GM12878 (cell line): ENCODE data around the gene ECT2L. TPM values are rescaled to one million over a fixed set of nuclear protein-coding genes. Genes with fewer than 3 reads are reported as not detected.

Source experiments
- ATAC-seq: fragments of 200-7000 bp; cut with Tn5 transposase; 3 replicates; pipeline ENCODE4 v1.9.1; 2020; ENCODE audit warnings: mild to moderate bottlenecking, moderate library complexity
- BruUV-seq: library from RNA; stranded (reverse); fragments of 400-500 nt; replicated peaks from 2 replicates; lab custom pipeline; 2021; lab: Mats Ljungman, UMichigan
- CTCF ChIA-PET: fragments of 300-600 bp; sonication (Branson Sonifier 250); formaldehyde crosslinking; extraction: SDS; loops from one replicate; lab custom pipeline; 2021; ENCODE audit warnings: inconsistent platforms; lab: Yijun Ruan, JAX
- POLR2A ChIA-PET: fragments of 350-600 bp; formaldehyde crosslinking; extraction: SDS; loops from one replicate; lab custom pipeline; 2021; ENCODE audit warnings: inconsistent platforms; lab: Charles Lee
- RAD21 ChIA-PET: fragments of 300-600 bp; sonication (Branson Sonifier 250); formaldehyde crosslinking; loops from one replicate; lab custom pipeline; 2023; ENCODE audit warnings: antibody characterized with exemption; ENCODE audit not compliant: unreplicated experiment; lab: Charles Lee
- SMC1A ChIA-PET: fragments of 300-600 bp; sonication (Branson Sonifier 250); formaldehyde crosslinking; loops from one replicate; lab custom pipeline; 2023; ENCODE audit not compliant: unreplicated experiment, uncharacterized antibody; lab: Charles Lee
- DNase-seq: peaks from one replicate; pipeline ENCODE4 v3.0.0-alpha.2; 2011; ENCODE audit warnings: low read depth, low spot score
- FAIRE-seq: peaks from 3 replicates; lab custom pipeline; 2011; peaks lifted over from hg19 to GRCh38; lab: Jason Lieb, UNC
- H2AFZ ChIP-seq: 2 replicates; pipeline ENCODE4 v1.6.0; 2011; ENCODE audit warnings: low read depth, low read length, control low read depth; ENCODE audit not compliant: control insufficient read depth
- H3K27ac ChIP-seq: 2 replicates; pipeline ENCODE4 v1.5.1; 2011; ENCODE audit warnings: control low read depth; ENCODE audit not compliant: control insufficient read depth, insufficient read depth
- H3K27me3 ChIP-seq, 2 experiments: replicated peaks in 1 of 2; 2 replicates each; pipeline versions ENCODE4 v1.6.0 to v1.6.1; 2011; ENCODE audit warnings: low read length in 1 of 2; ENCODE audit not compliant: control insufficient read depth in 2 of 2, insufficient read depth in 2 of 2
- H3K36me3 ChIP-seq, 2 experiments: 2 replicates each; pipeline ENCODE4 v1.5.1; 2011; ENCODE audit warnings: low read length in 1 of 2; ENCODE audit not compliant: control insufficient read depth in 2 of 2, insufficient read depth in 2 of 2
- H3K4me1 ChIP-seq: 2 replicates; pipeline ENCODE4 v1.6.1; 2011; ENCODE audit warnings: mild to moderate bottlenecking, low read length, moderate library complexity, mixed read lengths; ENCODE audit not compliant: control insufficient read depth, insufficient read depth
- H3K4me2 ChIP-seq: 2 replicates; pipeline ENCODE4 v1.6.0; 2011; ENCODE audit warnings: control low read depth; ENCODE audit not compliant: control insufficient read depth, insufficient read depth
- H3K4me3 ChIP-seq: fragments of 200-600 bp; sonication (generic); 2 replicates; pipeline ENCODE4 v1.5.1; 2016
- H3K79me2 ChIP-seq: 2 replicates; pipeline ENCODE4 v1.6.0; 2011; ENCODE audit warnings: low read length; ENCODE audit not compliant: control insufficient read depth, insufficient read depth
- H3K9ac ChIP-seq: 2 replicates; pipeline ENCODE4 v1.8.0; 2011; ENCODE audit warnings: low read length, control low read depth, mixed read lengths; ENCODE audit not compliant: control insufficient read depth, insufficient read depth
- H3K9me3 ChIP-seq: replicated peaks from 3 replicates; pipeline ENCODE4 v1.5.1; 2011; ENCODE audit warnings: mild to moderate bottlenecking, low read length; ENCODE audit not compliant: control insufficient read depth, insufficient read depth
- H4K20me1 ChIP-seq: 2 replicates; pipeline ENCODE4 v1.6.0; 2011; ENCODE audit not compliant: control insufficient read depth, insufficient read depth
- BRCA1 ChIP-seq: IDR thresholded peaks from 2 replicates; pipeline ENCODE4 v1.6.1; 2011; ENCODE audit warnings: low read depth, low read length, improper control_type of control experiment
- CBX5 ChIP-seq: sonication (generic); IDR thresholded peaks from 2 replicates; pipeline ENCODE4 v1.6.1; 2016; ENCODE audit warnings: low read depth, moderate library complexity, mild to moderate bottlenecking, inconsistent platforms
- CEBPZ ChIP-seq: fragments of 150-350 bp; IDR thresholded peaks from 2 replicates; pipeline ENCODE4 v1.6.1; 2016; ENCODE audit warnings: low read depth, low read length
- E2F8 ChIP-seq: fragments of 450-650 bp; IDR thresholded peaks from 2 replicates; pipeline ENCODE4 v1.6.1; 2018; ENCODE audit warnings: mild to moderate bottlenecking, low read depth, moderate library complexity; ENCODE audit not compliant: partially characterized antibody
- HDGF ChIP-seq: fragments of 450-650 bp; IDR thresholded peaks from 2 replicates; pipeline ENCODE4 v1.6.1; 2016; ENCODE audit warnings: antibody characterized with exemption
- KDM1A ChIP-seq: fragments of 200-600 bp; sonication (generic); IDR thresholded peaks from 2 replicates; pipeline ENCODE4 v1.6.1; 2016; ENCODE audit warnings: borderline replicate concordance
- PML ChIP-seq: IDR thresholded peaks from 2 replicates; pipeline ENCODE4 v1.6.1; 2012; ENCODE audit warnings: low read length, inconsistent platforms
- RAD21 ChIP-seq: IDR thresholded peaks from 2 replicates; pipeline ENCODE4 v1.6.1; 2011; ENCODE audit warnings: mild to moderate bottlenecking, low read depth, low read length, moderate library complexity; ENCODE audit not compliant: insufficient read depth
- RBBP5 ChIP-seq: fragments of 200-600 bp; sonication (generic); conservative IDR thresholded peaks from 2 replicates; pipeline ENCODE4 v1.6.1; 2016
- TBL1XR1 ChIP-seq: IDR thresholded peaks from 2 replicates; pipeline ENCODE4 v1.6.1; 2012; ENCODE audit warnings: low read depth, low read length, improper control_type of control experiment
- ZNF217 ChIP-seq: fragments of 450-650 bp; IDR thresholded peaks from 2 replicates; pipeline ENCODE4 v1.6.1; 2017; ENCODE audit warnings: antibody characterized with exemption, mild to moderate bottlenecking
- ZNF274 ChIP-seq: IDR thresholded peaks from one replicate; pipeline ENCODE4 v1.8.0; 2011; ENCODE audit not compliant: insufficient read length, insufficient read depth
- WGBS: methylation state at CpG from one replicate; pipeline ENCODE4 v1.1.6; 2016; ENCODE audit warnings: low lambda C conversion rate; ENCODE audit not compliant: insufficient replicate concordance, insufficient coverage; ENCODE audit errors: missing lambda C conversion rate; 5-methylcytosine and 5-hydroxymethylcytosine counted together
- in situ Hi-C: fragments of 300-500 bp; cut with MboI; formaldehyde crosslinking; loops from 9 replicates; pipeline ENCODE4 v1.14.3; 2018; ENCODE audit warnings: mixed read lengths
- intact Hi-C: fragments of 100-400 bp; cut with micrococcal nuclease; formaldehyde crosslinking; loops from one replicate; pipeline ENCODE4 v1.14.2; 2022; ENCODE audit not compliant: unreplicated experiment
- polyA plus RNA-seq, 11 experiments: library from polyadenylated mRNA; depleted of rRNA in 4 of 11; unstranded in 6 of 11; stranded (reverse) in 5 of 11; fragments of >200 nt; fragmentation: Nextera tagmentation in 4 of 11; fragmentation: Illumina TruSeq in 1 of 11; extraction: Ambion mirVana in 4 of 11; extraction: Trizol in 1 of 11; gene quantifications; 1 replicate in 1 of 11; 2 replicates in 10 of 11; pipeline versions ENCODE4 v1.2.1 to v1.2.3, GENCODE V29; 2011 to 2016; ENCODE audit warnings: inconsistent platforms in 2 of 11, missing spikeins in 2 of 11, low read depth in 1 of 11
- total RNA-seq, 4 experiments: library from RNA; depleted of rRNA in 3 of 4; stranded (reverse); fragments of >200 nt in 3 of 4; fragmentation: Illumina TruSeq in 1 of 4; extraction: Trizol in 1 of 4; gene quantifications; 2 replicates each; pipeline versions ENCODE4 v1.2.1 to v1.2.3, GENCODE V29; 2013 to 2021

ECT2L gene
- total and polyA plus RNA-seq, 10 of the 15 experiments (the other 5 are each of a cell fraction or from before 2014, with no cell fraction given) = 0.05 to 0.09 TPM; not detected in 8

GRCh38 chr6:138785980-138786379 lies 9.9 kb upstream of the ECT2L start:
- CTCF ChIA-PET = no interaction called here
- Histone ChIP-seq H3K4me2 (no peak overlapping the region), H2AFZ (no peak overlapping the region), H3K9me3 (no peaks in the 10 kb centered on the region), H3K9ac (no peak overlapping the region)
- WGBS = 92% methylated on average over 3 of the region's 3 CpGs
- no peak for FAIRE-seq
- TF ChIP-seq TBL1XR1 (no peak), KDM1A (no peak), RAD21 (no peak), PML (no peak)
- TF ChIP-seq, all 136 proteins: peak for 0
- ATAC-seq (no peak), DNase-seq (no peak)
- ChIA-PET SMC1A (interaction anchor here (0.7 kb wide), 1 partner anchor 1987 kb away, joined by 3 read pairs; no protein-coding TSS in a partner anchor), RAD21 (no interaction called here), POLR2A (no interaction called here)
- in situ Hi-C loops (no loop called here), intact Hi-C loops (no loop called here)
- peaks cover 0 to 2% of the 10 kb centered on the region in 2 experiments; a peak in 1 of 4 replicates for H3K36me3 ChIP-seq
- H3K79me2 ChIP-seq = no peaks in the 10 kb centered on the region
- no TSS peak for BruUV-seq
- H3K4me1 ChIP-seq = no peaks in the 10 kb centered on the region
- no peak overlapping the region for H3K4me3 ChIP-seq
- no peaks in the 10 kb centered on the region for H4K20me1 ChIP-seq
- no peak overlapping the region for H3K27ac ChIP-seq
- H3K27me3 ChIP-seq = no peaks in the 10 kb centered on the region

GRCh38 chr6:138787138-138787537 lies 8.7 kb upstream of the ECT2L start:
- Histone ChIP-seq H3K4me1 (no peaks in the 10 kb centered on the region), H3K27ac (no peak overlapping the region), H3K79me2 (no peaks in the 10 kb centered on the region), H3K9ac (no peak overlapping the region), H3K4me3 (no peak overlapping the region), H2AFZ (no peak overlapping the region), H3K9me3 (no peaks in the 10 kb centered on the region), H3K27me3 (no peaks in the 10 kb centered on the region), H4K20me1 (no peaks in the 10 kb centered on the region), H3K36me3 (peaks cover 0 to 2% of the 10 kb centered on the region in 2 experiments; a peak in 1 of 4 replicates), H3K4me2 (no peak overlapping the region)
- BruUV-seq = no TSS peak
- CTCF ChIA-PET = interaction anchor here (0.8 kb wide), 1 partner anchor 14 kb away, joined by 3 read pairs; no protein-coding TSS in a partner anchor
- RAD21 ChIA-PET = no interaction called here
- WGBS = 100% methylated on average over 1 of the region's 1 CpG
- in situ Hi-C loops = no loop called here
- POLR2A ChIA-PET = interaction anchor here (0.6 kb wide), 1 partner anchor 1533 kb away, joined by 6 read pairs; no protein-coding TSS in a partner anchor
- intact Hi-C loops = no loop called here
- SMC1A ChIA-PET = no interaction called here
- TF ChIP-seq CEBPZ = no peak
- no peak for TF ChIP-seq HDGF
- TF ChIP-seq TBL1XR1 = no peak
- TF ChIP-seq CBX5 = no peak
- no peak for TF ChIP-seq RAD21
- no peak for TF ChIP-seq RBBP5
- no peak for TF ChIP-seq ZNF274
- TF ChIP-seq E2F8 = no peak
- no peak for TF ChIP-seq BRCA1
- TF ChIP-seq ZNF217 = no peak
- ATAC-seq = no peak; the same call in 2 of the 3 replicates
- DNase-seq = no peak
- no peak for FAIRE-seq
